ENCODE data around the gene BSX.

DNA sequence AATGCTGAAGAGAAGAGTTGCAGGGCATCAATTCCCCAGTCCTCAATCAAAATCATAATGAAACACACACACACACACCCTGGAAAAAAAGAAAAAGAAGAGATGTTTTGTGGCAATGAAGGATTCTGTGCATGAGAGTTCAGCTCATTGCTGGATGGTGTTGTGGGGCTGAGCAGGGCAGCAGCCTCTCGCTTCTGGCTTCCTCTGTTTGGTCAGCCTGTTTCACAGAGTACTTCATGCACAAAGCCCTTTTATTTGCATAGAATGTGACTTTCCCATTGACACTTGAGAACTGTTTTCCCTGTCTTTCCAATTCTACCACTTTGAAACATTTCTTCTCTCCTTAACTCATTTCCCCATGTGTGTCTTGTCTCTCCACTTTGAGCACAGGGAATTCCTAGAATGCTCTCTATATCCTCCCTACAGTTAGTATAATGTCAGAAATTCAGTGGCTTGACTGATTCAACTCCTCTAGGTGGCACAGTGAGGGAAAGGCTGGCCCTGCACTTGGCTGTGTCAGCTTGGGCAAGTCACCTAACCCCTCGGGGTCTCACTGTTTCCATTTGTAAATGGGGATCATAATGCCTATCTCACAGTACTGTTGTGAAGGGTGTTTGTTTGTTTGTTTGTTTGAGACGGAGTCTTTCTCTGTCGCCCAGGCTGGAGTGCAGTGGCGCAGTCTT lies 25.4 kb upstream of the BSX start:
- TF ChIP-seq CTCF (IDR thresholded peaks at IDR 0.05; ENCODE audit: insufficient read depth, low read depth, low read length) (no peak), EZH2 (IDR thresholded peaks at IDR 0.05; ENCODE audit: insufficient read depth, low read length) (no peak)
